Subcutaneous abdominal adipose tissue (tissue), 5 donors: Measurements from ENCODE around the gene INSIG1.

Source experiments
- H3K27ac ChIP-seq: one replicate; pipeline ENCODE4 v1.7.0; 2013; ENCODE audit warnings: low read depth, mild to moderate bottlenecking, inconsistent platforms, low read length, moderate library complexity
- H3K27me3 ChIP-seq, 5 donors: one replicate each; pipeline ENCODE4 v1.7.0; 2013; ENCODE audit warnings: low read length in 5 of 5, inconsistent platforms in 1 of 5; ENCODE audit not compliant: control insufficient read depth in 5 of 5, insufficient read depth in 4 of 5
- H3K36me3 ChIP-seq, 5 donors: one replicate each; pipeline ENCODE4 v1.7.0; 2013; ENCODE audit warnings: low read length in 5 of 5; ENCODE audit not compliant: control insufficient read depth in 5 of 5, insufficient read depth in 5 of 5
- H3K4me1 ChIP-seq, 5 donors: one replicate each; pipeline ENCODE4 v1.7.0; 2013; ENCODE audit warnings: low read length in 5 of 5, mild to moderate bottlenecking in 3 of 5, moderate library complexity in 1 of 5; ENCODE audit not compliant: control insufficient read depth in 5 of 5, insufficient read depth in 5 of 5
- H3K4me3 ChIP-seq, 5 donors: one replicate each; pipeline ENCODE4 v1.7.0; 2013; ENCODE audit warnings: low read length in 5 of 5, low read depth in 1 of 5
- H3K9ac ChIP-seq, 5 donors: one replicate each; pipeline ENCODE4 v1.7.0; 2013; ENCODE audit warnings: low read length in 5 of 5, mild to moderate bottlenecking in 4 of 5, moderate library complexity in 3 of 5
- H3K9me3 ChIP-seq, 5 donors: one replicate each; pipeline ENCODE4 v1.7.0; 2013; ENCODE audit warnings: low read length in 5 of 5; ENCODE audit not compliant: control insufficient read depth in 5 of 5
- donor health status: healthy.
- donor health status: healthy.
- donor health status: healthy.
- donor health status: healthy.
- donor health status: healthy.

INSIG1 gene

DNA sequence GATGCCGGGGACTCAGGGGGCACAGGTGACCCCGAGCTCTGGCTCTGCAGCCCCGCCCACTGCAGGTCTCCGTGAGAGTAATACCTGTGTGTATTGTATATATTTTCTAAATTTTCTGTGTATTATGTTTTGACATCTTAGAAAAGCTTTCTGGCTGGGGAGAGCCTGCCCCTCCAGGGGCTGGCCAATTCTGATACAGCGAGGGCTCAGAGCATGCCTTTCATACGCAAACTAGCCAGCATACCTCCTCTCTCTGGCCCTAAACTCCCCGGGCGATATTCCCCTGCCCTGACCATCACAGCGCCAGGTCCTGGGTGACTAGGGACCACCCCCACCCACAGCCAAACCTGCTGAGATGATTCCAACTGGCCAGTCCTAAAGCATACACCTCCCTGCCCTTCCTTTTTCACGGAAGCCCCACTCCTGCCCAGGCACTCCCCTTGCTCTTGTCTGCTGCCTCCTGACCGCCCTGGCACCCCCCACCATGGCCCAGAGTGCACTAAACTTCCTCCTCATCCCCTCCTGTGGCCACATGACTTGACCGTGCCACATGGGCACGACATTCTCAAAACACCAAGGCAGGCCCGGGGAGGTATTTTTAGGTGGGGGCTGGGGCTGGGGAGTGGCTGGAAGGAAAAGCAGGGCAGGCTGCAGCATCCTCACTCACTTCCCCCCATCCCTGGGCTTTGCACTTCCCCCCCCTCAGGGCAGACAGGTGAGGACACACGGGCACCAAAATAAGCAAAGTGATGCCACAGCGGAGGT is 61.5 kb downstream of the INSIG1 start:
- Histone ChIP-seq H3K36me3 (no peaks in the 10 kb centered on the region), H3K27ac (no peak overlapping the region), H3K4me1 (peaks cover 0 to 13% (median 8%) of the 10 kb centered on the region in 5 donors), H3K27me3 (peaks cover 39 to 81% (median 65%) of the 10 kb centered on the region in 5 donors), H3K9me3 (no peaks in the 10 kb centered on the region), H3K4me3 (no peak overlapping the region), H3K9ac (no peak overlapping the region)
